Aorta (tissue), 5 donors: Measurements from ENCODE around the gene AUP1. TPM values are rescaled to one million over a fixed set of nuclear protein-coding genes. Genes with fewer than 3 reads are reported as not detected.
A peak's percentile ranks its signal among the peaks of the same experiment; 100 is the strongest.

Experiments
- ATAC-seq: fragments of 200-7000 bp; cut with Tn5 transposase; one replicate; pipeline ENCODE4 v1.9.1; 2022; ENCODE audit warnings: moderate library complexity; ENCODE audit not compliant: low FRiP score
- DNase-seq, 2 donors: peaks; one replicate each; pipeline ENCODE4 v3.0.0-alpha.2; 2020
- H3K27ac ChIP-seq, 2 donors: one replicate each; pipeline ENCODE4 v1.5.1; 2013; ENCODE audit warnings: low read length in 2 of 2, mild to moderate bottlenecking in 2 of 2, moderate library complexity in 2 of 2, control low read depth in 1 of 2, inconsistent platforms in 1 of 2, low read depth in 1 of 2
- H3K27me3 ChIP-seq, 2 donors: one replicate each; pipeline ENCODE4 v1.6.1; 2013; ENCODE audit warnings: control low read depth in 1 of 2, low read length in 1 of 2, mild to moderate bottlenecking in 1 of 2, moderate library complexity in 1 of 2; ENCODE audit not compliant: insufficient read depth in 2 of 2, control insufficient read depth in 1 of 2
- H3K36me3 ChIP-seq, 2 donors: one replicate each; pipeline ENCODE4 v1.6.1; 2013; ENCODE audit warnings: control low read depth in 1 of 2, low read length in 1 of 2, mild to moderate bottlenecking in 1 of 2; ENCODE audit not compliant: insufficient read depth in 2 of 2, control insufficient read depth in 1 of 2
- H3K4me1 ChIP-seq, 2 donors: one replicate each; pipeline ENCODE4 v1.6.1; 2013; ENCODE audit warnings: low read length in 2 of 2, control low read depth in 1 of 2, mild to moderate bottlenecking in 1 of 2, moderate library complexity in 1 of 2; ENCODE audit not compliant: insufficient read depth in 2 of 2, control insufficient read depth in 1 of 2
- H3K4me3 ChIP-seq, 2 donors: one replicate each; pipeline ENCODE4 v1.5.1; 2013; ENCODE audit warnings: low read length in 2 of 2, control low read depth in 1 of 2, mild to moderate bottlenecking in 1 of 2
- H3K9me3 ChIP-seq: one replicate; pipeline ENCODE4 v1.6.1; 2013; ENCODE audit warnings: mild to moderate bottlenecking, low read length; ENCODE audit not compliant: control insufficient read depth
- WGBS, 2 donors: extraction: QIAGEN DNeasy Blood & Tissue Kit; methylation state at CpG; one replicate each; pipeline ENCODE4 v1.1.7; 2013; 5-methylcytosine and 5-hydroxymethylcytosine counted together
- intact Hi-C, 2 donors: fragments of 100-400 bp; cut with DNase I; formaldehyde crosslinking; loops; one replicate each; pipeline versions ENCODE4 v1.14.2 to v1.15.0; 2022
- polyA plus RNA-seq, 2 donors: library from polyadenylated mRNA; stranded (reverse); fragments of 200-250 nt; gene quantifications; one replicate each; pipeline ENCODE4 v1.2.3, GENCODE V29; 2013
- total RNA-seq, 2 donors: library from RNA; stranded (reverse); fragmentation: NEBNext Ultra II Directional; extraction: Animal tissue kit (Norgen Biotek cat#: 25700); gene quantifications; one replicate each; pipeline ENCODE4 v1.2.1, GENCODE V29; 2021
- donor health status: healthy with polysubstance abuse.
- donor health status: Bipolar disorder and iron deficiency.
- donor health status: DM: no; HTN: no; CAD: no.
- donor health status: DM: no; HTN: no; CAD: no.
- donor health status: DM: yes; HTN: yes; CAD: no.

AUP1 gene
- total and polyA plus RNA-seq, 4 donors, result 49.5 to 279 (median 79.2) TPM

GRCh38 chr2:74544634-74545033, 15.1 kb upstream of the AUP1 start:
- H3K9me3 ChIP-seq, result no peaks in the 10 kb centered on the region
- ATAC-seq, result no peak
- no peaks in the 10 kb centered on the region for H3K27me3 ChIP-seq
- DNase-seq, result no peak
- no peaks in the 10 kb centered on the region for H3K4me1 ChIP-seq
- intact Hi-C loops, result loop anchor here in 1 of 2 donors (5.0 kb wide), 1 partner anchor 38 kb away; no protein-coding TSS in a partner anchor
- H3K36me3 ChIP-seq, result no peaks in the 10 kb centered on the region
- WGBS, 2 donors, result 92 to 95% methylated on average over 3 of the region's 3 CpGs
- no peak overlapping the region for H3K4me3 ChIP-seq
- no peak overlapping the region for H3K27ac ChIP-seq

GRCh38 chr2:74542978-74543377, 13.5 kb upstream of the AUP1 start:
- intact Hi-C loops, result no loop called here
- no peak for DNase-seq
- no peak for ATAC-seq
- Histone ChIP-seq H3K4me3 (no peak overlapping the region), H3K27me3 (no peaks in the 10 kb centered on the region), H3K9me3 (no peaks in the 10 kb centered on the region), H3K36me3 (no peaks in the 10 kb centered on the region), H3K4me1 (no peaks in the 10 kb centered on the region), H3K27ac (no peak overlapping the region)
- 88 to 91% methylated on average over 1 of the region's 1 CpG for WGBS, 2 donors

- Histone ChIP-seq H3K36me3 (no peaks in the 10 kb centered on the region), H3K9me3 (no peaks in the 10 kb centered on the region), H3K27ac (no peak overlapping the region), H3K4me1 (no peaks in the 10 kb centered on the region), H3K27me3 (no peaks in the 10 kb centered on the region), H3K4me3 (no peak overlapping the region)
- ATAC-seq (peak; percentile 77), DNase-seq (peak in 1 of 2 donors; percentile 80)
- 82 to 91% methylated on average over 5 of the region's 5 CpGs for WGBS, 2 donors
- intact Hi-C loops, result no loop called here
Measured at GRCh38 chr2:74540291-74540690, 10.8 kb upstream of the AUP1 start.

GRCh38 chr2:74538881-74539339, 9.4 kb upstream of the AUP1 start:
- H3K27ac ChIP-seq, result no peak overlapping the region
- 81 to 84% methylated on average over 7 of the region's 7 CpGs for WGBS, 2 donors
- H3K4me1 ChIP-seq, result no peaks in the 10 kb centered on the region
- no peak overlapping the region for H3K4me3 ChIP-seq
- H3K36me3 ChIP-seq, result no peaks in the 10 kb centered on the region
- intact Hi-C loops, result loop anchor here in 1 of 2 donors (10.0 kb wide), 1 partner anchor 46 kb away; no protein-coding TSS in a partner anchor
- DNase-seq, result no peak
- no peaks in the 10 kb centered on the region for H3K27me3 ChIP-seq
- ATAC-seq, result no peak
- no peaks in the 10 kb centered on the region for H3K9me3 ChIP-seq

- 69 to 70% methylated on average over 4 of the region's 4 CpGs for WGBS, 2 donors
- Histone ChIP-seq H3K4me1 (no peaks in the 10 kb centered on the region), H3K36me3 (no peaks in the 10 kb centered on the region), H3K27me3 (no peaks in the 10 kb centered on the region), H3K9me3 (no peaks in the 10 kb centered on the region), H3K4me3 (no peak overlapping the region), H3K27ac (no peak overlapping the region)
- intact Hi-C loops, result loop anchor here in 1 of 2 donors (10.0 kb wide), 1 partner anchor 48 kb away; no protein-coding TSS in a partner anchor
- no peak for DNase-seq
- ATAC-seq, result no peak
Measured at GRCh38 chr2:74537140-74537539, 7.6 kb upstream of the AUP1 start.

GRCh38 chr2:74536166-74536950, 6.9 kb upstream of the AUP1 start:
- no peaks in the 10 kb centered on the region for H3K9me3 ChIP-seq
- no peaks in the 10 kb centered on the region for H3K4me1 ChIP-seq
- WGBS, 2 donors, result 84 to 85% methylated on average over 23 of the region's 23 CpGs
- H3K4me3 ChIP-seq, result no peak overlapping the region
- intact Hi-C loops, result loop anchor here in 1 of 2 donors (10.0 kb wide), 1 partner anchor 48 kb away; no protein-coding TSS in a partner anchor
- DNase-seq (no peak), ATAC-seq (no peak)
- H3K27ac ChIP-seq, result no peak overlapping the region
- H3K27me3 ChIP-seq, result no peaks in the 10 kb centered on the region
- no peaks in the 10 kb centered on the region for H3K36me3 ChIP-seq

GRCh38 chr2:74535440-74535965, 6.0 kb upstream of the AUP1 start:
- Histone ChIP-seq H3K9me3 (no peaks in the 10 kb centered on the region), H3K36me3 (no peaks in the 10 kb centered on the region), H3K27ac (no peak overlapping the region), H3K4me1 (no peaks in the 10 kb centered on the region), H3K27me3 (no peaks in the 10 kb centered on the region), H3K4me3 (no peak overlapping the region)
- DNase-seq, result no peak
- intact Hi-C loops, result loop anchor here in 1 of 2 donors (10.0 kb wide), 1 partner anchor 49 kb away; no protein-coding TSS in a partner anchor
- 89 to 90% methylated on average over 10 of the region's 10 CpGs for WGBS, 2 donors
- no peak for ATAC-seq

- Histone ChIP-seq H3K36me3 (no peaks in the 10 kb centered on the region), H3K4me3 (no peak overlapping the region), H3K27ac (no peak overlapping the region), H3K9me3 (no peaks in the 10 kb centered on the region), H3K4me1 (no peaks in the 10 kb centered on the region), H3K27me3 (no peaks in the 10 kb centered on the region)
- DNase-seq (no peak), ATAC-seq (no peak)
- WGBS, 2 donors, result 85 to 87% methylated on average over 12 of the region's 12 CpGs
- intact Hi-C loops, result loop anchor here in 1 of 2 donors (10.0 kb wide), 1 partner anchor 50 kb away; no protein-coding TSS in a partner anchor
Measured at GRCh38 chr2:74534411-74534810, 4.9 kb upstream of the AUP1 start.
